Measurements from ENCODE around the gene KLLN.

The KLLN gene

DNA sequence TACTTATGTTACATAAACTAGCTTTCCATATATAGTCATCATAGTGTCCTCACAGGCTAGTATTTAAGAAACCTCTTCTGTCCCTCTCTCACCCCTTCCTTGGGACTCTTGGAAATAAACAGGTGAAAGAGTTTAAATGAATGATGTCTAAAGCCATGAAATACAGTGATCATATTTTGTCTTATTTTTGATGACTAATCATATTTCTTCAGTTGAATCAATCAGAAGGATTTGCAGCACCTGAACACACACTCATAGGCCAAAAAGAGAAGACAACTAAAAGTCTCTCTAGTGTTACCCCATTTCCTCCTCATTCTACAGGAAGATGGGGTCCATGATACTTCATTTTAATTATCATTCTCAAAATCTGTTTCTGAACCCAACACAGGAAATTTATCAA is 36.7 kb downstream of the KLLN start:
- H3K36me3 ChIP-seq (ENCODE audit: insufficient read depth, low read length), result 0 out of 2 replicates have a peak, but pooled peaks cover 3% of the 10 kb centered on the region
- H3K4me2 ChIP-seq (ENCODE audit: low read length), result no peak overlapping the region
- H3K4me3 ChIP-seq (ENCODE audit: low read depth, low read length, poor library complexity, severe bottlenecking), result no peak overlapping the region
- no peaks in the 10 kb centered on the region for H3K27me3 ChIP-seq (ENCODE audit: insufficient read depth, low read length)
- no peak for TF ChIP-seq EZH2 (IDR thresholded peaks at IDR 0.05; ENCODE audit: borderline replicate concordance, low read length)
- TF ChIP-seq, protein P1, sequence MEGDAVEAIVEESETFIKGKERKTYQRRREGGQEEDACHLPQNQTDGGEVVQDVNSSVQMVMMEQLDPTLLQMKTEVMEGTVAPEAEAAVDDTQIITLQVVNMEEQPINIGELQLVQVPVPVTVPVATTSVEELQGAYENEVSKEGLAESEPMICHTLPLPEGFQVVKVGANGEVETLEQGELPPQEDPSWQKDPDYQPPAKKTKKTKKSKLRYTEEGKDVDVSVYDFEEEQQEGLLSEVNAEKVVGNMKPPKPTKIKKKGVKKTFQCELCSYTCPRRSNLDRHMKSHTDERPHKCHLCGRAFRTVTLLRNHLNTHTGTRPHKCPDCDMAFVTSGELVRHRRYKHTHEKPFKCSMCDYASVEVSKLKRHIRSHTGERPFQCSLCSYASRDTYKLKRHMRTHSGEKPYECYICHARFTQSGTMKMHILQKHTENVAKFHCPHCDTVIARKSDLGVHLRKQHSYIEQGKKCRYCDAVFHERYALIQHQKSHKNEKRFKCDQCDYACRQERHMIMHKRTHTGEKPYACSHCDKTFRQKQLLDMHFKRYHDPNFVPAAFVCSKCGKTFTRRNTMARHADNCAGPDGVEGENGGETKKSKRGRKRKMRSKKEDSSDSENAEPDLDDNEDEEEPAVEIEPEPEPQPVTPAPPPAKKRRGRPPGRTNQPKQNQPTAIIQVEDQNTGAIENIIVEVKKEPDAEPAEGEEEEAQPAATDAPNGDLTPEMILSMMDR (IDR thresholded peaks at IDR 0.05; ENCODE audit: low read length), result no peak
- no peaks in the 10 kb centered on the region for H3K9me3 ChIP-seq (ENCODE audit: low read length)
- no peaks in the 10 kb centered on the region for H3K9me2 ChIP-seq (ENCODE audit: low read depth, low read length)
- H3K27ac ChIP-seq (ENCODE audit: low read depth, low read length, poor library complexity, severe bottlenecking), result no peak overlapping the region
- no peak overlapping the region for H2AFZ ChIP-seq (ENCODE audit: low read length)
- H3K79me2 ChIP-seq (ENCODE audit: insufficient read depth, low read length), result no peaks in the 10 kb centered on the region
- no peak overlapping the region for H3K9ac ChIP-seq (ENCODE audit: low read length)
- H4K20me1 ChIP-seq (ENCODE audit: insufficient read depth, low read length), result no peaks in the 10 kb centered on the region
- H3K4me1 ChIP-seq (ENCODE audit: insufficient read depth, low read length, severe bottlenecking), result no peaks in the 10 kb centered on the region
- H3F3A ChIP-seq (ENCODE audit: insufficient read depth, low read length), result no peaks in the 10 kb centered on the region

DNA sequence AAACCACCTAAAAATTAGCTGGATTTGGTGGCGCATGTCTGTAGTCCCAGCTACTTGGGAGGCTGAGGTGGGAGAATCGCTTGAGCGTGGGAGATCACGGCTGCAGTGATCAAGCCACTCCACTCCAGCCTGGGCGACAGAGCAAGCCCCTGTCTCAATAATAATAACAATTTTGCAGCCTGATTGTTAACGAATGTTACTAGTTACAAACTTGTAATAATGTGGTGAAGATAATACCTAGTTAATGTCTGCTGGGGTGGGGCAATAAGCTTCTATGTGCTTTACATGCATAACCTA is 44.1 kb downstream of the KLLN start:
- H2AFZ ChIP-seq (ENCODE audit: low read length), result no peak overlapping the region
- peaks cover 34% of the 10 kb centered on the region for H3K4me1 ChIP-seq (ENCODE audit: insufficient read depth, low read length, severe bottlenecking)
- H3K4me2 ChIP-seq (ENCODE audit: low read length), result no peak overlapping the region
- no peak overlapping the region for H3K9ac ChIP-seq (ENCODE audit: low read length)
- no peaks in the 10 kb centered on the region for H3K27me3 ChIP-seq (ENCODE audit: insufficient read depth, low read length)
- TF ChIP-seq EZH2 (IDR thresholded peaks at IDR 0.05; ENCODE audit: borderline replicate concordance, low read length), result no peak
- TF ChIP-seq, protein P1 (IDR thresholded peaks at IDR 0.05; ENCODE audit: low read length), result no peak
- peaks cover 2% of the 10 kb centered on the region for H3K36me3 ChIP-seq (ENCODE audit: insufficient read depth, low read length)
- H4K20me1 ChIP-seq (ENCODE audit: insufficient read depth, low read length), result no peaks in the 10 kb centered on the region
- no peaks in the 10 kb centered on the region for H3F3A ChIP-seq (ENCODE audit: insufficient read depth, low read length)
- no peaks in the 10 kb centered on the region for H3K9me2 ChIP-seq (ENCODE audit: low read depth, low read length)
- H3K27ac ChIP-seq (ENCODE audit: low read depth, low read length, poor library complexity, severe bottlenecking), result no peak overlapping the region
- peaks cover 32% of the 10 kb centered on the region for H3K79me2 ChIP-seq (ENCODE audit: insufficient read depth, low read length)
- no peaks in the 10 kb centered on the region for H3K9me3 ChIP-seq (ENCODE audit: low read length)
- H3K4me3 ChIP-seq (ENCODE audit: low read depth, low read length, poor library complexity, severe bottlenecking), result no peak overlapping the region

DNA sequence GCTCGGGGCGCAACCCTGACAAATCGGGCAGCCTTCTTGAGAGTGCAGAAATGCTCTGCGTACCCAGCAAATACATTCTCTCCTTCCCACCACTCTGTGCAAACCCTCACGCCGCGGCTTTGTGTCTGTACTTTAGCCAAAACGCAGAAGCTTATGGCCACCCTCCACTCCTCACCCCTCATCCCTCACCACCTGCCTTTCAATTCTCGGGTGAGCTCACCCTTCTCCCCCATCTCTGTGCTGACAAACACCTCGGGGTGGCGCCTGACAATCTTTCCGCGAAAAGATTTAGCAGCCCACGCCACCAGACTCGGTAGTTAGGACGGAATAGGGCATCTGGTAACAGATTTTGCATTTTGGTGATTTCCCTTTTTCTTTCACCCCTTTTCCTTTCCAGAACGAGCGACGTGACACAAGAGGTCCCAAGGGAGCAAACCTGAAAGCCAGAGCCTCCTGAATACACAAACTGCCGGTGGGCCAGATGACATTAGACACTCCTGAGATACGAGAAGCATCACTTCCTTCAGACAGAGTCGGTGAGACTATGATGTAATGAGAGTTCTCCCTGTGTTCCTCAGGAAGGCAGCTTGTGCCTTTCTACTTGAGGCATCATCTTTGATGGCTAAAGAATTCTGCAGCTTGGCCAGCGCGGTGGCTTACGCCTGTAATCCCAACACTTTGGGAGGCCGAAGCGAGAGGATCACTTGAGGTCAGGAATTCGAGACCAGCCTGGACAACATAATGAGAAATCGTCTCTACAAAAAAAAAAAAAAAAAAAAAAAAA is 44.6 kb downstream of the KLLN start:
- Histone ChIP-seq H4K20me1 (ENCODE audit: insufficient read depth, low read length) (no peaks in the 10 kb centered on the region), H3K4me3 (ENCODE audit: low read depth, low read length, poor library complexity, severe bottlenecking) (peak overlapping the region; percentile 91), H3K9me3 (ENCODE audit: low read length) (no peaks in the 10 kb centered on the region)

More for the DNA sequence above, 44.6 kb downstream of the KLLN start:
- H3K79me2 ChIP-seq (ENCODE audit: insufficient read depth, low read length), result peaks cover 38% of the 10 kb centered on the region
- peak overlapping the region; percentile 82 for H3K9ac ChIP-seq (ENCODE audit: low read length)
- TF ChIP-seq, protein P1 (IDR thresholded peaks at IDR 0.05; ENCODE audit: low read length), result peak; percentile 15; the same call in 1 of the 2 replicates
- TF ChIP-seq EZH2 (IDR thresholded peaks at IDR 0.05; ENCODE audit: borderline replicate concordance, low read length), result no peak
- peaks cover 34% of the 10 kb centered on the region for H3K4me1 ChIP-seq (ENCODE audit: insufficient read depth, low read length, severe bottlenecking)
- H3K27me3 ChIP-seq (ENCODE audit: insufficient read depth, low read length), result no peaks in the 10 kb centered on the region
- H3K4me2 ChIP-seq (ENCODE audit: low read length), result peak overlapping the region; percentile 88
- peak overlapping the region; percentile 74; the same call in 1 of the 2 replicates for H2AFZ ChIP-seq (ENCODE audit: low read length)
- peaks cover 7% of the 10 kb centered on the region for H3K36me3 ChIP-seq (ENCODE audit: insufficient read depth, low read length)
- H3K9me2 ChIP-seq (ENCODE audit: low read depth, low read length), result no peaks in the 10 kb centered on the region
- no peaks in the 10 kb centered on the region for H3F3A ChIP-seq (ENCODE audit: insufficient read depth, low read length)
- peak overlapping the region; percentile 84 for H3K27ac ChIP-seq (ENCODE audit: low read depth, low read length, poor library complexity, severe bottlenecking)

Data from OCI-LY1 (cell line).